HepG2 (cell line): Measurements from ENCODE around the gene C22orf15. TPM values are rescaled to one million over a fixed set of nuclear protein-coding genes. Genes with fewer than 3 reads are reported as not detected.

Experiments
- ATAC-seq: fragments of 200-7000 bp; cut with Tn5 transposase; 3 replicates; pipeline ENCODE4 v1.9.1; 2020; ENCODE audit warnings: mild to moderate bottlenecking, moderate library complexity
- BruUV-seq: library from RNA; stranded (reverse); fragments of 400-500 nt; replicated peaks from 2 replicates; lab custom pipeline; 2021; lab: Mats Ljungman, UMichigan
- CTCF ChIA-PET: fragments of 300-600 bp; formaldehyde crosslinking; extraction: SDS; loops from one replicate; lab custom pipeline; 2021; ENCODE audit warnings: low total read pairs, inconsistent platforms, low intra/inter-chr PET ratio; lab: Yijun Ruan, JAX
- POLR2A ChIA-PET: fragments of 350-600 bp; sonication (Branson Sonifier 250); formaldehyde crosslinking; loops from one replicate; lab custom pipeline; 2020; ENCODE audit warnings: antibody characterized with exemption, inconsistent platforms; lab: Yijun Ruan, JAX
- DNase-seq: peaks from one replicate; pipeline ENCODE4 v3.0.0-alpha.2; 2015; ENCODE audit warnings: low spot score
- FAIRE-seq: peaks from 3 replicates; lab custom pipeline; 2011; peaks lifted over from hg19 to GRCh38; lab: Jason Lieb, UNC
- H2AFZ ChIP-seq: one replicate; pipeline ENCODE4 v1.6.1; 2011; ENCODE audit warnings: low read length, inconsistent platforms
- H3K27ac ChIP-seq: fragments of 300-600 bp; 3 replicates; pipeline ENCODE4 v1.8.0; 2011; ENCODE audit warnings: mixed run types, mild to moderate bottlenecking, mixed read lengths, low read length, inconsistent platforms; ENCODE audit not compliant: insufficient read depth; ENCODE audit errors: extremely low read length
- H3K27me3 ChIP-seq, 2 experiments: fragments of 200-600 bp in 1 of 2; 2 replicates in 1 of 2; 3 replicates in 1 of 2; pipeline versions ENCODE4 v1.6.0 to v1.8.0; 2011; ENCODE audit warnings: low read length in 2 of 2, mild to moderate bottlenecking in 2 of 2, moderate library complexity in 2 of 2, inconsistent platforms in 1 of 2; ENCODE audit not compliant: insufficient read depth in 2 of 2, control insufficient read depth in 1 of 2
- H3K36me3 ChIP-seq, 2 experiments: fragments of 200-600 bp in 1 of 2; replicated peaks in 1 of 2; 2 replicates in 1 of 2; 3 replicates in 1 of 2; pipeline versions ENCODE4 v1.5.1 to v1.8.0; 2011; ENCODE audit warnings: low read length in 2 of 2, inconsistent platforms in 1 of 2; ENCODE audit not compliant: insufficient read depth in 2 of 2, control insufficient read depth in 1 of 2
- H3K4me1 ChIP-seq: 2 replicates; pipeline ENCODE4 v1.5.1; 2012; ENCODE audit warnings: low read length, inconsistent platforms; ENCODE audit not compliant: insufficient read depth
- H3K4me2 ChIP-seq: 2 replicates; pipeline ENCODE4 v1.6.0; 2011; ENCODE audit warnings: low read depth, low read length, inconsistent platforms
- H3K4me3 ChIP-seq, 3 experiments: fragments of 200-600 bp in 1 of 3; sonication (generic), shearing (Covaris generic) in 1 of 3; replicated peaks in 1 of 3; 2 replicates each; pipeline ENCODE4 v1.5.1; 2011 to 2016; ENCODE audit warnings: low read length in 3 of 3, inconsistent platforms in 2 of 3, low read depth in 2 of 3, mild to moderate bottlenecking in 2 of 3, control low read depth in 1 of 3, mixed read lengths in 1 of 3; ENCODE audit not compliant: insufficient read depth in 1 of 3
- H3K79me2 ChIP-seq: one replicate; pipeline ENCODE4 v1.6.1; 2011; ENCODE audit warnings: low read length, inconsistent platforms; ENCODE audit not compliant: insufficient read depth
- H3K9ac ChIP-seq: 2 replicates; pipeline ENCODE4 v1.6.0; 2011; ENCODE audit warnings: mild to moderate bottlenecking, low read depth, low read length, inconsistent platforms; ENCODE audit not compliant: insufficient read depth
- H3K9me3 ChIP-seq: 2 replicates; pipeline ENCODE4 v1.5.1; 2012; ENCODE audit warnings: mild to moderate bottlenecking, low read length
- H4K20me1 ChIP-seq: 2 replicates; pipeline ENCODE4 v1.6.0; 2011; ENCODE audit warnings: inconsistent platforms, mild to moderate bottlenecking, low read length, moderate library complexity; ENCODE audit not compliant: insufficient read depth
- ATF4 ChIP-seq, 2 experiments: fragments of 450-650 bp in 1 of 2; sonication (generic) in 1 of 2; formaldehyde crosslinking; IDR thresholded peaks; 2 replicates each; pipeline versions ENCODE4 v1.5.0 to v1.8.0; 2020 to 2022; ENCODE audit warnings: mild to moderate bottlenecking in 1 of 2, missing genetic modification reagents in 1 of 2
- FOSL2 ChIP-seq: sonication (generic); formaldehyde crosslinking; IDR thresholded peaks from 2 replicates; pipeline ENCODE4 v1.4.0; 2020; ENCODE audit warnings: missing genetic modification reagents
- KDM5B ChIP-seq: sonication (generic); formaldehyde crosslinking; IDR thresholded peaks from 2 replicates; pipeline ENCODE4 v1.4.0; 2020; ENCODE audit warnings: missing genetic modification reagents, mild to moderate bottlenecking, borderline replicate concordance
- MAFF ChIP-seq: IDR thresholded peaks from 2 replicates; pipeline ENCODE4 v1.6.1; 2011; ENCODE audit warnings: low read depth, low read length, improper control_type of control experiment
- MAZ ChIP-seq, 2 experiments: sonication (generic) in 1 of 2; formaldehyde crosslinking in 1 of 2; IDR thresholded peaks; 2 replicates each; pipeline versions ENCODE4 v1.5.0 to v1.6.1; 2012 to 2020; ENCODE audit warnings: low read depth in 2 of 2, mild to moderate bottlenecking in 2 of 2, borderline replicate concordance in 1 of 2, improper control_type of control experiment in 1 of 2, low read length in 1 of 2, missing genetic modification reagents in 1 of 2, moderate library complexity in 1 of 2
- NRL ChIP-seq: sonication (generic); formaldehyde crosslinking; IDR thresholded peaks from 2 replicates; pipeline ENCODE4 v1.5.0; 2020; ENCODE audit warnings: missing genetic modification reagents, mild to moderate bottlenecking, moderate library complexity, borderline replicate concordance
- SNAPC2 ChIP-seq: sonication (generic); formaldehyde crosslinking; IDR thresholded peaks from 2 replicates; pipeline ENCODE4 v1.8.1; 2022; ENCODE audit warnings: mild to moderate bottlenecking, missing genetic modification reagents
- WIZ ChIP-seq: sonication (generic); formaldehyde crosslinking; IDR thresholded peaks from 2 replicates; pipeline ENCODE4 v1.5.1; 2020; ENCODE audit warnings: mild to moderate bottlenecking, missing genetic modification reagents
- ZBTB3 ChIP-seq: sonication (generic); formaldehyde crosslinking; IDR thresholded peaks from 2 replicates; pipeline ENCODE4 v1.4.0; 2020; ENCODE audit warnings: low read depth, mild to moderate bottlenecking, moderate library complexity, missing genetic modification reagents, borderline replicate concordance
- ZEB1 ChIP-seq: IDR thresholded peaks from 2 replicates; pipeline ENCODE4 v1.6.1; 2012; ENCODE audit warnings: mild to moderate bottlenecking, low read depth, inconsistent platforms; ENCODE audit not compliant: insufficient replicate concordance
- ZFY ChIP-seq: sonication (generic); formaldehyde crosslinking; IDR thresholded peaks from 2 replicates; pipeline ENCODE4 v1.4.0; 2020; ENCODE audit warnings: missing genetic modification reagents
- ZNF619 ChIP-seq: sonication (generic); formaldehyde crosslinking; IDR thresholded peaks from 2 replicates; pipeline ENCODE4 v1.4.0; 2020; ENCODE audit warnings: mild to moderate bottlenecking, missing genetic modification reagents
- ZNF709 ChIP-seq: sonication (generic); formaldehyde crosslinking; IDR thresholded peaks from 2 replicates; pipeline ENCODE4 v1.5.0; 2020; ENCODE audit warnings: mild to moderate bottlenecking, missing genetic modification reagents
- ZNF766 ChIP-seq: sonication (generic); formaldehyde crosslinking; IDR thresholded peaks from 2 replicates; pipeline ENCODE4 v1.5.0; 2020; ENCODE audit warnings: missing genetic modification reagents, borderline replicate concordance
- ZNF782 ChIP-seq: sonication (generic); formaldehyde crosslinking; IDR thresholded peaks from 2 replicates; pipeline ENCODE4 v1.4.0; 2020; ENCODE audit warnings: missing genetic modification reagents, mild to moderate bottlenecking, borderline replicate concordance
- WGBS: methylation state at CpG from one replicate; pipeline ENCODE4 v1.1.6; 2017; ENCODE audit warnings: low lambda C conversion rate; 5-methylcytosine and 5-hydroxymethylcytosine counted together
- in situ Hi-C: cut with HindIII; loops from 2 replicates; pipeline ENCODE4 v1.10.0; 2017; ENCODE audit warnings: low pct_unique_long_range_greater_than_20kb; ENCODE audit not compliant: extremely low pct_ligation_motif_present
- intact Hi-C: fragments of 100-400 bp; cut with micrococcal nuclease; formaldehyde crosslinking; loops from one replicate; pipeline ENCODE4 v1.10.0; 2022; ENCODE audit not compliant: unreplicated experiment
- polyA plus RNA-seq, 8 experiments: library from polyadenylated mRNA; depleted of rRNA in 3 of 8; stranded (reverse) in 7 of 8; unstranded in 1 of 8; fragments of >200 nt; fragmentation: Illumina TruSeq in 4 of 8; extraction: Trizol in 4 of 8; gene quantifications; 2 replicates each; pipeline versions ENCODE4 v1.2.1 to v1.2.3, GENCODE V29; 2011 to 2016; ENCODE audit warnings: low read depth in 4 of 8, missing spikeins in 1 of 8, mixed read lengths in 1 of 8; ENCODE audit not compliant: insufficient read depth in 1 of 8
- total RNA-seq, 5 experiments: library from RNA; depleted of rRNA; stranded (reverse); fragments of >200 nt; fragmentation: Illumina TruSeq; extraction: Trizol; gene quantifications; 2 replicates each; pipeline ENCODE4 v1.2.3, GENCODE V29; 2016; ENCODE audit warnings: low read depth in 1 of 5
- TF ChIP-seq, protein P1 (sequence below): sonication (generic); formaldehyde crosslinking; IDR thresholded peaks from 2 replicates; pipeline ENCODE4 v1.4.0; 2020; ENCODE audit warnings: missing genetic modification reagents, borderline replicate concordance
- TF ChIP-seq, protein P2 (sequence below): sonication (generic); formaldehyde crosslinking; IDR thresholded peaks from 2 replicates; pipeline ENCODE4 v1.5.0; 2020; ENCODE audit warnings: mild to moderate bottlenecking, missing genetic modification reagents, moderate library complexity

C22orf15 gene
- total and polyA plus RNA-seq, 2 of the 13 experiments (the other 11 are each of a cell fraction or from before 2014, with no cell fraction given): not detected

DNA sequence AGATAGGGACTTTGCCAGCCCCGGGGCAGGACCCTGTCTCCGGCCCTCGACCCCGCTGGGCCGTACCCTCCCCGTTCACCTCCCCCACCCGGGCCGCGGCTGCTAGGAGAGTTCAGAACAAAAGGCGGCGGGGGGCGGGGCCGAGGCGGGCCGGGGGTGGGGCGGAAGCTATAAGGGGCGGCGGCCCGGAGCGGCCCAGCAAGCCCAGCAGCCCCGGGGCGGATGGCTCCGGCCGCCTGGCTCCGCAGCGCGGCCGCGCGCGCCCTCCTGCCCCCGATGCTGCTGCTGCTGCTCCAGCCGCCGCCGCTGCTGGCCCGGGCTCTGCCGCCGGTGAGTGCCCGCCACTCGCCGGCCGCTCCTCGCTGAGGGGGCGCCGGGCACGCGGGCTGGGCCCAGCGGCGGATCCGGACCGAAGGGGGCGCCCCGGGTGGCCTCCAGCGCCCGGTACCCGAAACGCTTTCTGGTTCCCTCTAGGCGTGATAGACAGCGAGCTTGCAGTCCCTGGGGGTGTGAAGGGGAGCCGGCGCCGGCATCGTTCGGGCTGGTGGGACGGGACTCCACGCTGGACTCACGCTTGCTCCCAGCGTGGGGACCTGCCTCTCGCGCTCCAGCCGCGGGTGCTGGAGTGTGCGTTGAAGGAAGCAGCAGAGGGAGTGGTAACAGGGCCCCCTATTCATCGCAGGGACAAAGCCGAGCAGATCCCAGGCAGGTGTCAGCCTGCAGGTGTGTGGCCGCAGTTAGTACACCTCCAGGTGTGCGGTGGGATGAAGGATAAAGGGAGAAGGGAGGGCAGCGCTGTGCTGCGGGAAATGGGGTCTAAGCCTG is 10.1 kb downstream of the C22orf15 start, which contains the start of gene MMP11:
Gene MMP11, plus strand, starts transcription at position 201 of the 825 bp plus-strand sequence. Its CDS starts 22 bp downstream, at position 223.
- Histone ChIP-seq H3K36me3 (no peaks in the 10 kb centered on the region), H3K79me2 (peaks cover 2% of the 10 kb centered on the region), H2AFZ (no peak within 1 kb of the TSS), H4K20me1 (no peaks in the 10 kb centered on the region), H3K9me3 (no peaks in the 10 kb centered on the region), H3K27ac (peak within 1 kb of the TSS; percentile 75), H3K9ac (peak within 1 kb of the TSS; percentile 85), H3K4me2 (peak within 1 kb of the TSS; percentile 90), H3K27me3 (no peaks in the 10 kb centered on the region; a peak in 1 of 5 replicates), H3K4me1 (peaks cover 74% of the 10 kb centered on the region), H3K4me3 (peak within 1 kb of the TSS; percentile 71 to 90 (median 75))
- BruUV-seq: no TSS peak
- DNase-seq (no peak), FAIRE-seq (no peak), ATAC-seq (peak; percentile 4)
- intact Hi-C loops: no loop called here
- ChIA-PET POLR2A (interaction anchor here (0.5 to 6.6 kb wide), 8 partner anchors 9 to 116 kb away, joined by 3 to 201 read pairs (median 4); partner anchors contain the start of genes C22orf15, SLC2A11 and SMARCB1), CTCF (no interaction called here)
- WGBS: 1% methylated on average over 19 of the region's 79 CpGs
- in situ Hi-C loops: no loop called here
- TF ChIP-seq SNAPC2 (CRISPR knock-in tag) (no peak), ZFY (peak; percentile 64), ZBTB3 (CRISPR knock-in tag) (no peak), MAZ (IDR thresholded peaks at IDR 0.05; ENCODE audit: borderline replicate concordance, low read depth, low read length) (no peak), MAZ (CRISPR knock-in tag; IDR thresholded peaks at IDR 0.05; ENCODE audit: low read depth) (peak; percentile 40; the same call in 1 of the 2 replicates), ZEB1 (peak; percentile 69), KDM5B (CRISPR knock-in tag) (peak; percentile 48; the same call in 1 of the 2 replicates), ZNF766 (0 out of 2 replicates have a peak, but pooled peaks have one; percentile 14), ZNF709 (no peak), WIZ (0 out of 2 replicates have a peak, but pooled peaks have one; percentile 21), ZNF782 (CRISPR knock-in tag) (0 out of 2 replicates have a peak, but pooled peaks have one; percentile 1), FOSL2 (CRISPR knock-in tag) (no peak), ATF4 (CRISPR knock-in tag; IDR thresholded peaks at IDR 0.05) (no peak), NRL (CRISPR knock-in tag) (no peak), ZNF619 (CRISPR knock-in tag) (no peak), MAFF (no peak)
- TF ChIP-seq, protein P1, sequence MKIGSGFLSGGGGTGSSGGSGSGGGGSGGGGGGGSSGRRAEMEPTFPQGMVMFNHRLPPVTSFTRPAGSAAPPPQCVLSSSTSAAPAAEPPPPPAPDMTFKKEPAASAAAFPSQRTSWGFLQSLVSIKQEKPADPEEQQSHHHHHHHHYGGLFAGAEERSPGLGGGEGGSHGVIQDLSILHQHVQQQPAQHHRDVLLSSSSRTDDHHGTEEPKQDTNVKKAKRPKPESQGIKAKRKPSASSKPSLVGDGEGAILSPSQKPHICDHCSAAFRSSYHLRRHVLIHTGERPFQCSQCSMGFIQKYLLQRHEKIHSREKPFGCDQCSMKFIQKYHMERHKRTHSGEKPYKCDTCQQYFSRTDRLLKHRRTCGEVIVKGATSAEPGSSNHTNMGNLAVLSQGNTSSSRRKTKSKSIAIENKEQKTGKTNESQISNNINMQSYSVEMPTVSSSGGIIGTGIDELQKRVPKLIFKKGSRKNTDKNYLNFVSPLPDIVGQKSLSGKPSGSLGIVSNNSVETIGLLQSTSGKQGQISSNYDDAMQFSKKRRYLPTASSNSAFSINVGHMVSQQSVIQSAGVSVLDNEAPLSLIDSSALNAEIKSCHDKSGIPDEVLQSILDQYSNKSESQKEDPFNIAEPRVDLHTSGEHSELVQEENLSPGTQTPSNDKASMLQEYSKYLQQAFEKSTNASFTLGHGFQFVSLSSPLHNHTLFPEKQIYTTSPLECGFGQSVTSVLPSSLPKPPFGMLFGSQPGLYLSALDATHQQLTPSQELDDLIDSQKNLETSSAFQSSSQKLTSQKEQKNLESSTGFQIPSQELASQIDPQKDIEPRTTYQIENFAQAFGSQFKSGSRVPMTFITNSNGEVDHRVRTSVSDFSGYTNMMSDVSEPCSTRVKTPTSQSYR (CRISPR knock-in tag): peak; percentile 68
- TF ChIP-seq, protein P2, sequence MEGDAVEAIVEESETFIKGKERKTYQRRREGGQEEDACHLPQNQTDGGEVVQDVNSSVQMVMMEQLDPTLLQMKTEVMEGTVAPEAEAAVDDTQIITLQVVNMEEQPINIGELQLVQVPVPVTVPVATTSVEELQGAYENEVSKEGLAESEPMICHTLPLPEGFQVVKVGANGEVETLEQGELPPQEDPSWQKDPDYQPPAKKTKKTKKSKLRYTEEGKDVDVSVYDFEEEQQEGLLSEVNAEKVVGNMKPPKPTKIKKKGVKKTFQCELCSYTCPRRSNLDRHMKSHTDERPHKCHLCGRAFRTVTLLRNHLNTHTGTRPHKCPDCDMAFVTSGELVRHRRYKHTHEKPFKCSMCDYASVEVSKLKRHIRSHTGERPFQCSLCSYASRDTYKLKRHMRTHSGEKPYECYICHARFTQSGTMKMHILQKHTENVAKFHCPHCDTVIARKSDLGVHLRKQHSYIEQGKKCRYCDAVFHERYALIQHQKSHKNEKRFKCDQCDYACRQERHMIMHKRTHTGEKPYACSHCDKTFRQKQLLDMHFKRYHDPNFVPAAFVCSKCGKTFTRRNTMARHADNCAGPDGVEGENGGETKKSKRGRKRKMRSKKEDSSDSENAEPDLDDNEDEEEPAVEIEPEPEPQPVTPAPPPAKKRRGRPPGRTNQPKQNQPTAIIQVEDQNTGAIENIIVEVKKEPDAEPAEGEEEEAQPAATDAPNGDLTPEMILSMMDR: peak; percentile 43; the same call in 1 of the 2 replicates
